Spleen (tissue), 7 donors: Measurements from ENCODE around the gene WDR64.

ENCODE experiments used
- CTCF ChIP-seq, 11 experiments: fragments of 200-600 bp in 7 of 11; fragments of 450-650 bp in 4 of 11; sonication (generic) in 4 of 11; IDR thresholded peaks in 8 of 11; conservative IDR thresholded peaks in 3 of 11; 1 replicate in 7 of 11; 2 replicates in 4 of 11; pipeline versions ENCODE4 v1.4.0 to v1.8.0; 2016 to 2021; ENCODE audit warnings: antibody characterized with exemption in 11 of 11, inconsistent platforms in 4 of 11, mild to moderate bottlenecking in 1 of 11
- POLR2AphosphoS5 ChIP-seq, 3 donors: sonication (generic); formaldehyde crosslinking; IDR thresholded peaks; one replicate each; pipeline ENCODE4 v1.5.1; 2017; ENCODE audit warnings: antibody characterized with exemption in 3 of 3
- donor health status: DM: no; HTN: no; CAD: no; lungs with moderate emphysema.
- donor health status: DM: no; HTN: no; CAD: no.
- donor health status: DM: no; HTN: no; CAD: no.

GRCh38 chr1:241698177-241698576 lies 46.1 kb downstream of the WDR64 start:
- TF ChIP-seq CTCF (IDR thresholded peaks at IDR 0.05 in 8 of 11, conservative IDR thresholded peaks at IDR 0.05 in 3 of 11) (no peak), POLR2AphosphoS5 (IDR thresholded peaks at IDR 0.05) (no peak)
